EH (cell line): Measurements from ENCODE around the gene HOXD10.

Experiments
- DNase-seq: peaks from one replicate; pipeline ENCODE4 v3.0.0-alpha.2; 2015; ENCODE audit warnings: low read depth

HOXD10 gene

GRCh38 chr2:176123411-176124109 lies 7.0 kb downstream of the HOXD10 start:
- DNase-seq, result no peak

GRCh38 chr2:176124110-176124946 lies 7.8 kb downstream of the HOXD10 start:
- DNase-seq, result no peak

DNA sequence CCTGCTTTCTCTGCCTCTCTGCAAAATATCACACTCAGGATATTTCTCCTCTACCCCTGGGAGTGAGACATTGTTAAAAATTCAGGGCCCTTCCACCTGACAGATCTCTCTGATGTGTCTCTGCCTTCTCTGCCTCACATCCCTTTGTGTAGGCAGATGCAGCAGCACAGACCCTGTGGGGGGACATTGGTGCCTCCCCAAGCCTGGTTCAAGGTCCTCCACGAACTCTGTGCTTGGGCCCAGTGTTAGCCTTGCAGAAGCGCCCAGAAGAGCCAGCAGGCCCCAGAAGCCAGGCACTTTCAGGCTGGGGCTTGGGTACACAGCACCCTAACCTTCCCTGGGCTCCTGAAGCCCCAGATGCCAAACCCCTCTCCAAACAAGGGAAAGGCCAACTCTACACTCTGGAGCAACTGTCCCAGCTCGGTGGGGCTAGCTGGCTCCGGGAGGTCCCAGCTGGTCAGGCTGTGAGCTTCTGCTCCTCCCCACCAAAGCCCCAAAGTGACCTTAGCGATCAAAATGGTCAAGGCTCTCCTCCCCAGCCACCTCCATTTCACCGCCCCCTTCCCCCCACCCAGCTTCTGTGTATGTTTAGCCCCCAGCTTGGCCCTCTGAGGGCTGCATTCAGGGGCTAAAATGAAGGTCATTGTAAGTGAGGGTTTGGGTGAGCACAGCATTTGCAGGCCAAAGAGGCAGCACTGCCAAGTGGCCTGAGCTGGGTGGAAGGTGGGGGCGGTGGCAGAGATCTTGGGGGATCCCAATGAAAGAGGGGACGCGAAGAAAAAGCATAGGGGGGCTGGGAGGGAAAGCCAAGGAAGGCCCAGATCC lies 8.6 kb downstream of the HOXD10 start:
- no peak for DNase-seq

GRCh38 chr2:176125772-176126054 lies 9.1 kb downstream of the HOXD10 start:
- no peak for DNase-seq

DNA sequence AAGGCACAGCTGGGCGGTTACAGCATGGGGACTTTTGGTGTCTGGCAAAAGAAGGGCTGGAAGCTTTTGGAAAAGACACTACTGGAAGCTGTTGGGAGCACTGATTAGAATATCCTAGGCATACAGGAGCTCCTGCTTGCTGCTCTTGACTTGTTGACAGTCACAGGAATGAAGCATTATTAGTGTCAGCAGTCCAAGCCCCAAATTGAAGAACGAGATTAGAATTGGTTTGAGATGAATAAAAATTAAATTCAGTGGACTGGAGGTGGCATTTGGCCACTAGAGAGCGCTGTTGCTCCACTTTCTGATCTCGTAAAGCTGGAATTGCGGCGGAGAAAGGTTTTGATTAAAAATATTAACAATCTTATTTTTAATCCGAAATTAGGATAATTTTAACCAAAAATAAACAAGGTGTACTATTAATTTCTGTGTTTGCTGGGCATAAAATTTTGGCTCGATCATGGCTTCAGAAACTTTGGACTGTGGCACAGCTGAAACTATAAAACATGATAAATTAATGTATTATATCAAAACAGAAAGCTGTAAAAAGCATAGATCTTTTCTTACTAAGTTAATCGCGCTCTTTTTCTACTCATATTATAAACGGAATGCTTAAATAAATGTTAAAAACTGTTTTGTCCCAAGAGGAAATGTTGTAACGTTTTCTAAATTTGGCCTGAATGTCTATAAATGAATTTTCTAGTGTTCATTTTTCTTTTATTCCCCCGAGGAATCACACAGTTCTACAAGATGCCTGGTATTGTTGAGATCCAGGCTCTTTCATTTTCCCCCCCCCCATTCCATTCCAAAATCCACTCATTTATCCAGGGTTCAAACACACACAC lies 10.6 kb downstream of the HOXD10 start:
- DNase-seq, result peak; percentile 57

GRCh38 chr2:176127774-176128072 lies 11.1 kb downstream of the HOXD10 start:
- DNase-seq, result no peak

DNA sequence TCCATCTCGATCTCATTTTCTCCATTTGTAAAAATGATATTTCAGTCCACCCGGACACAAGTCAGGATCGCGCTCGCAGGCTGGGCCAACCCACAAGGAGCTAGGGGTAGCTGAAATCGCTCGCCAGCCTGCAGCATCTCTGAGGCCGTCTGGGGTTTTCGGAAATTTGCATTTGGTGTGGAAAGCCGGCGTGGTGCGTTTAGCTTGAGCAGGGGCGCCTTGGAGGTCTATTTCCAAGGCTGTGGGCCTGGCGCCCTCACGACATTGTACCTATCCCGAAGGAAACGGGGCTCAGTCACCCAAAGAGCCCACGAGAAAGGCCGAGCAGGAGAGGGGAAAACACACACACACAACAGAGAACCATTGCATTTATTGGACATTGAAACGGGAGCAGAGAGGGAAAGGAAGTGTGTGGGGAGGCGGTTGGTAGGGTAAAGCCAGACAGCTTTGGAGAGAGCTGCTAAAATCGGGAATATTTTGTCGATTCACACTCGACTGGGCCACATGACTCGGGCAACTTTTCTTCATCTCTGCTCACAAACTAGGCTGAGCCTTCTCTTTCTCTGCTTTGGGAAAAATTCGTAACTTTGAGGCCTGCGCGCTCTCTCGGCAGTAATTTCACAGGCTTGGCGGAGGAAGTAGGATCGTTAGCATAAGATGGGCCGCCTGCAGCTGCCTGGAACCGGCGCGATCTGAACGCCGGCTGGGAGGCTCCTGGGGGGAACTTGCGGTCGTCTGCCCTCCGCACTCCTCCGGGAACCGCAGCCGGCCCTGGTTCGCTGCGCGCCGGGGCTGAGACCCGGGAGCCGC lies 11.8 kb downstream of the HOXD10 start:
- DNase-seq, result no peak

GRCh38 chr2:176128982-176129796 lies 12.6 kb downstream of the HOXD10 start, which contains the start of gene HOXD8:
HOXD8 (plus strand) TSS chr2:176129705; CDS start chr2:176130367, 662 bp downstream.
- peak; percentile 64 for DNase-seq

DNA sequence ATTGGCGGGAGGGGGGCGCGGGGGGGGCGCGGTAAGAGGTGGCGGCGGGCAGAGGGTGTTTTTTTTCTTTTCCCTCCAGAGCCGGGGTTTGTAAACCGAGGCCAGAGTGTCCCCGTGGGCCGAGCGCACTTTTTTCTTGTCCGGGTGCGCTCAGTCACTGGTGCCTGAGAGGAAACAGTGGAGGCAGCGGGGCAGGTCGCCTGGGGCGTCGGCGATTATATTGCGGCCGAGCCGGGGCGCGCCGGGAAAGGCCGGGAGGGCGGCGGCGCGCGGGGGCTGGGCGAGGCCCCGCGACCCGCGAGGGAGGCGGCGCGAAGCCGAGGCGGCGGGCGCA lies 13.2 kb downstream of the HOXD10 start:
- no peak for DNase-seq

GRCh38 chr2:176130147-176130956 lies 13.8 kb downstream of the HOXD10 start:
- peak; percentile 43 for DNase-seq

DNA sequence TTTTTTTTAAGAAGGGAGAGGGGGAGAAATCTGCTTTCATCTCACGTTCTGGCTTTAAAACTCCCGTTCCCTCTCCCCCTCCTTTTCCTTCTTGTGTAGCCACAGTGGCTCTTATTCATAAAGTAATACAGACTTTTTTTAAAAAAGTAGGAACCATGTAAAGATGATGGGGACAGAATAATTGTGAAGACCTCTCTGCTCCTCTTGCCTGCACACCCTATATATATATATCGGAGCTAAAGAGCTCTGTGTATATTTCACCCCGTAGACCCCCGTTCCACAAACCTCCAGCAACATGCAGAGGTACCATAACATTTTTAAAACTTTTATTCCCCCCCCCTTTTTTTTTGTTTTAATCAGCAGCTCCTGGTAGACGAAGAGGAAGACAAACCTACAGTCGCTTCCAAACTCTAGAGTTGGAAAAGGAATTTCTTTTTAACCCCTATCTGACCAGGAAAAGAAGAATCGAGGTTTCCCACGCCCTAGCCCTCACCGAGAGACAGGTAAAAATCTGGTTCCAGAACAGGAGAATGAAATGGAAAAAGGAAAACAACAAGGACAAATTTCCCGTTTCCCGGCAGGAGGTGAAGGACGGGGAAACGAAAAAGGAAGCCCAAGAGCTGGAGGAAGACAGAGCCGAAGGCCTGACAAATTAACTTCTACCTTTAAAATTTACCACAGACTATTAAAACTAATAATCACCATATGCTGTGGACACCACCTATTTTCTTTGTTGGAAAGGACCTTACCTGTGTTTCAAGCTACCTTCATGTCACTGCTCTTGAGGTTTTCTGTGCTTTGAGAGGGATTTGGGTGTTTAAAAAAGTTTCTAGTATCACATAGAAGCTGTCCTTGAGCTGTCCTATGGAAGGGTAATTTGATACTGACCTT lies 14.6 kb downstream of the HOXD10 start:
- DNase-seq, result no peak

DNA sequence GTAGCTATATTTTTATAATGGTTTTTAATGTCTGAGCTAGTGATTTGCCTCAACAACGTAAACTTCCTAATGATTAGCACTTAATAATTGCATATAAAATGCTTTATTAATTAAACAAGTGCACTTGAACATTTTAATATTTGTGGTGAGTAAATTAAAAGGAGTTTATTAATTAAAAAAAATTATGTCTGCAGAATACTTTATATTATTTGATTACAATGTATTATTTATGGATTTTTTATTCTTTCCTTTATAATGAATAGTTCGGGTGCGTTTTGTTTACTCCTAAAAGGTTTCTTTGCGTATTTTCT lies 15.2 kb downstream of the HOXD10 start:
- DNase-seq, result no peak

- peak; percentile 9 for DNase-seq
These were observed 15.9 kb downstream of the HOXD10 start for GRCh38 chr2:176132205-176133171.

GRCh38 chr2:176133389-176133788 lies 16.8 kb downstream of the HOXD10 start:
- no peak for DNase-seq

DNA sequence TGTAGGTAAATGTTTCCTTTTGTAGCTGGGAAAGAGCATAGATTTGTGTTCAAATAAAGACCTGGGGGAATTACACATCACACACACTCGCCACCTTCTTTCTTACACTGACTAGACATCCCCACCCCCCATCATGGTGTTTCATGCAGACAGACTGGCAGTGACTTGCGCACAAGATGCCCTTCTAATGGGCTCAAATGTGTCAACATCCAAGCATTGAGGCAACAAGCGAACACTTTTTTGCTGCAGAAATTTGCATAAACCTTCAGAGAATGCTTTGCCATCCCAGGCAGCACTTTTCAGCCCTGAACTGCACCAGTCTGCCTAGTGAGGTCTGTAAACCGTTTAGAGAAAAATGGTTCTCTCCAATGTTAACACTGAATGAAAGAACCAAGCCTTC lies 17.5 kb downstream of the HOXD10 start:
- DNase-seq, result no peak

DNA sequence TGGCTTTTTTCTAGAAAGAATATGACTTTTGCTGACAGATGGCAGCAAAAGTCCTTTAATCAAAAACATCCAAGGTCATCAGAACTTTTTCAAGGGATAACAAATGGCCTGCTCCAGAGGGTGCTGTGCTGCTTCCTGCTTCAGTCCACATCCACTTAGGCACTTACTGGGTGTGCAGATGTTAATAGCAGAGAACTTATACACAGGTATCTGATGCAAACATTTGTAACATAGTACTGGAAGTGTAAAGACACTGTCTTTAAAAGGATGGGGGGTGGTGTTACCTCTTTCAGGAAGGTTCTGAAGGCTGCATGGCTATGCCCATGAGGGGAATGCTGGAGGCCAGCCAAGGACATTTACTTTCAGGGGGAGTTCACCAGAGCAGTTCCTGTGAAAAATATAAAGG lies 18.5 kb downstream of the HOXD10 start:
- peak; percentile 31 for DNase-seq
